K562 (cell line): ENCODE results near the gene GRB10. TPM values are rescaled to one million over a fixed set of nuclear protein-coding genes. Genes with fewer than 3 reads are reported as not detected.

ENCODE experiments used
- ATAC-seq: fragments of 200-7000 bp; cut with Tn5 transposase; 3 replicates; pipeline ENCODE4 v1.9.1; 2020; ENCODE audit warnings: moderate library complexity
- BruUV-seq: library from RNA; stranded (reverse); fragments of 400-500 nt; replicated peaks from 2 replicates; lab custom pipeline; 2021; lab: Mats Ljungman, UMichigan
- CTCF ChIA-PET: fragments of 300-600 bp; formaldehyde crosslinking; extraction: SDS; loops from one replicate; lab custom pipeline; 2021; ENCODE audit warnings: low intra/inter-chr PET ratio; lab: Yijun Ruan, JAX
- POLR2A ChIA-PET: fragments of 300-600, 350-650 bp; sonication (Branson Sonifier 250); formaldehyde crosslinking; extraction: SDS; loops from one replicate; lab custom pipeline; 2021; ENCODE audit warnings: antibody characterized with exemption, inconsistent platforms; lab: Yijun Ruan, JAX
- DNase-seq, 4 experiments: peaks; one replicate each; pipeline versions ENCODE4 v3.0.0 to v3.0.0-alpha.2; 2011 to 2018; ENCODE audit warnings: low spot score in 3 of 4, mixed read lengths in 3 of 4; ENCODE audit errors: extremely low read depth in 1 of 4
- FAIRE-seq: peaks from 2 replicates; lab custom pipeline; 2011; peaks lifted over from hg19 to GRCh38; lab: Jason Lieb, UNC
- H2AFZ ChIP-seq: 2 replicates; pipeline ENCODE4 v1.6.0; 2011; ENCODE audit warnings: low read depth, low read length, control low read depth, inconsistent platforms
- H3K27ac ChIP-seq: fragments of 200-600 bp; 3 replicates; pipeline ENCODE4 v1.8.0; 2011; ENCODE audit warnings: low read depth, mild to moderate bottlenecking, control low read depth, inconsistent platforms, low read length, moderate library complexity, mixed read lengths; ENCODE audit errors: extremely low read depth
- H3K27me3 ChIP-seq, 2 experiments: fragments of 300-600 bp in 1 of 2; 2 replicates in 1 of 2; 3 replicates in 1 of 2; pipeline versions ENCODE4 v1.6.0 to v1.8.0; 2011; ENCODE audit warnings: inconsistent platforms in 2 of 2, low read length in 2 of 2, mild to moderate bottlenecking in 1 of 2, mixed read lengths in 1 of 2, moderate library complexity in 1 of 2; ENCODE audit not compliant: control insufficient read depth in 2 of 2, insufficient read depth in 2 of 2
- H3K36me3 ChIP-seq: fragments of 300-600 bp; 3 replicates; pipeline ENCODE4 v1.8.0; 2011; ENCODE audit warnings: mild to moderate bottlenecking, low read length, inconsistent platforms; ENCODE audit not compliant: control insufficient read depth, insufficient read depth
- H3K4me1 ChIP-seq, 2 experiments: fragments of 200-600 bp in 1 of 2; replicated peaks in 1 of 2; 2 replicates in 1 of 2; 3 replicates in 1 of 2; pipeline versions ENCODE4 v1.5.1 to v1.8.0; 2011; ENCODE audit warnings: inconsistent platforms in 2 of 2, low read length in 2 of 2, mild to moderate bottlenecking in 1 of 2, mixed read lengths in 1 of 2, moderate library complexity in 1 of 2; ENCODE audit not compliant: control insufficient read depth in 2 of 2, insufficient read depth in 2 of 2
- H3K4me2 ChIP-seq: 2 replicates; pipeline ENCODE4 v1.6.1; 2011; ENCODE audit warnings: low read length, control low read depth, inconsistent platforms, mixed read lengths; ENCODE audit not compliant: insufficient read depth
- H3K4me3 ChIP-seq: fragments of 200-600 bp; sonication (generic), shearing (Covaris generic); 2 replicates; pipeline ENCODE4 v1.5.1; 2016; ENCODE audit warnings: control low read depth, inconsistent platforms
- H3K79me2 ChIP-seq: fragments of 200-600 bp; 3 replicates; pipeline ENCODE4 v1.8.0; 2011; ENCODE audit warnings: low read length, inconsistent platforms; ENCODE audit not compliant: control insufficient read depth, insufficient read depth
- H3K9ac ChIP-seq, 2 experiments: 2 replicates each; pipeline versions ENCODE4 v1.6.0 to v1.6.1; 2011; ENCODE audit warnings: low read depth in 2 of 2, low read length in 2 of 2, control low read depth in 1 of 2, inconsistent platforms in 1 of 2, mild to moderate bottlenecking in 1 of 2, mixed read lengths in 1 of 2; ENCODE audit not compliant: insufficient read depth in 1 of 2
- H3K9me1 ChIP-seq: one replicate; pipeline ENCODE4 v1.6.0; 2011; ENCODE audit warnings: inconsistent platforms, mild to moderate bottlenecking, low read length, moderate library complexity; ENCODE audit not compliant: control insufficient read depth, insufficient read depth
- H3K9me3 ChIP-seq: replicated peaks from 2 replicates; pipeline ENCODE4 v1.5.1; 2011; ENCODE audit warnings: low read depth, low read length, inconsistent platforms; ENCODE audit not compliant: control insufficient read depth, insufficient read depth
- H4K20me1 ChIP-seq: replicated peaks from 2 replicates; pipeline ENCODE4 v1.6.1; 2011; ENCODE audit warnings: low read length, inconsistent platforms, mixed read lengths; ENCODE audit not compliant: control insufficient read depth, insufficient read depth
- NFE2L1 ChIP-seq: fragments of 450-650 bp; IDR thresholded peaks from 2 replicates; pipeline ENCODE4 v1.6.1; 2016; ENCODE audit warnings: missing genetic modification characterization, low read depth, mild to moderate bottlenecking, missing compliant biosample characterization, moderate library complexity, borderline replicate concordance
- SNAPC5 ChIP-seq: fragments of 250-450 bp; sonication (Bioruptor Pico); IDR thresholded peaks from 2 replicates; pipeline ENCODE4 v1.8.0; 2021; ENCODE audit warnings: moderate library complexity, mild to moderate bottlenecking, inconsistent platforms
- SPI1 ChIP-seq: IDR thresholded peaks from 2 replicates; pipeline ENCODE4 v1.6.1; 2011; ENCODE audit warnings: low read depth, low read length, control low read depth, borderline replicate concordance
- WGBS: fragments of 100-300 bp; shearing (Covaris generic); methylation state at CpG from one replicate; pipeline ENCODE4 v1.1.6; 2016; ENCODE audit warnings: low coverage, mixed read lengths; ENCODE audit not compliant: insufficient coverage; ENCODE audit errors: missing lambda C conversion rate; 5-methylcytosine and 5-hydroxymethylcytosine counted together
- in situ Hi-C: fragments of 300-500 bp; cut with MboI; formaldehyde crosslinking; loops from 4 replicates; pipeline ENCODE4 v1.15.0; 2018; ENCODE audit warnings: inconsistent platforms, mixed read lengths
- intact Hi-C: fragments of 100-400 bp; cut with micrococcal nuclease; formaldehyde crosslinking; loops from 2 replicates; pipeline ENCODE4 v1.14.2; 2022
- polyA plus RNA-seq, 8 experiments: library from polyadenylated mRNA; depleted of rRNA in 4 of 8; stranded (reverse) in 5 of 8; unstranded in 3 of 8; fragments of >200 nt; fragmentation: Nextera tagmentation in 2 of 8; fragmentation: Illumina TruSeq in 1 of 8; extraction: Ambion mirVana in 2 of 8; extraction: Trizol in 1 of 8; gene quantifications; 2 replicates each; pipeline versions ENCODE4 v1.2.1 to v1.2.3, GENCODE V29; 2011 to 2014; ENCODE audit warnings: inconsistent platforms in 1 of 8, missing spikeins in 1 of 8
- total RNA-seq, 7 experiments: library from RNA; depleted of rRNA in 6 of 7; stranded (reverse); fragments of >200 nt in 6 of 7; fragmentation: Illumina TruSeq in 2 of 7; extraction: Trizol in 2 of 7; gene quantifications; 2 replicates each; pipeline versions ENCODE4 v1.2.1 to v1.2.3, GENCODE V29; 2011 to 2021; ENCODE audit warnings: low replicate concordance in 1 of 7

GRB10 gene
- total and polyA plus RNA-seq, 9 of the 15 experiments (the other 6 are each of a cell fraction or from before 2014, with no cell fraction given) = 8.9 to 88.5 (median 40.7) TPM

- H3K4me3 ChIP-seq = no peak overlapping the region
- H4K20me1 ChIP-seq = no peaks in the 10 kb centered on the region; the same call in 1 of the 2 replicates
- H3K9me1 ChIP-seq = no peaks in the 10 kb centered on the region
- intact Hi-C loops = no loop called here
- BruUV-seq = no TSS peak
- in situ Hi-C loops = no loop called here
- no peak for TF ChIP-seq NFE2L1
- 80% methylated on average over 9 of the region's 9 CpGs for WGBS
- H3K9me3 ChIP-seq = no peaks in the 10 kb centered on the region
- H3K27me3 ChIP-seq = no peaks in the 10 kb centered on the region
- H2AFZ ChIP-seq = no peak overlapping the region
- CTCF ChIA-PET = no interaction called here
- H3K27ac ChIP-seq = no peak overlapping the region
- DNase-seq (no peak), FAIRE-seq (no peak), ATAC-seq (no peak)
- POLR2A ChIA-PET = interaction anchor here (1.2 kb wide), 1 partner anchor 9 kb away, joined by 3 read pairs; no protein-coding TSS in a partner anchor
- H3K9ac ChIP-seq = no peak overlapping the region
- H3K4me1 ChIP-seq = no peaks in the 10 kb centered on the region
- H3K4me2 ChIP-seq = no peak overlapping the region
- peaks cover 77% of the 10 kb centered on the region for H3K36me3 ChIP-seq
- no peaks in the 10 kb centered on the region for H3K79me2 ChIP-seq
Observed at GRCh38 chr7:50608196-50608906, 174.3 kb downstream of the GRB10 start.

GRCh38 chr7:50607524-50608125 is 175.1 kb downstream of the GRB10 start:
- H3K27me3 ChIP-seq = no peaks in the 10 kb centered on the region
- intact Hi-C loops = no loop called here
- no peaks in the 10 kb centered on the region for H3K79me2 ChIP-seq
- in situ Hi-C loops = no loop called here
- no peak for ATAC-seq
- H3K4me3 ChIP-seq = no peak overlapping the region
- CTCF ChIA-PET = no interaction called here
- no peak overlapping the region for H3K27ac ChIP-seq
- POLR2A ChIA-PET = interaction anchor here (0.9 to 1.2 kb wide), 2 partner anchors 8 to 10 kb away, joined by 3 read pairs; no protein-coding TSS in a partner anchor
- 80% methylated on average over 6 of the region's 6 CpGs for WGBS
- H3K9me1 ChIP-seq = no peaks in the 10 kb centered on the region
- H4K20me1 ChIP-seq = no peaks in the 10 kb centered on the region; the same call in 1 of the 2 replicates
- no TSS peak for BruUV-seq
- no peaks in the 10 kb centered on the region for H3K4me1 ChIP-seq
- H2AFZ ChIP-seq = no peak overlapping the region
- no peak for DNase-seq
- TF ChIP-seq SPI1 (peak; percentile 44; the same call in 1 of the 2 replicates), SNAPC5 (CRISPR knock-in tag) (no peak)
- TF ChIP-seq, all 486 proteins: peak for 1
- no peak overlapping the region for H3K9ac ChIP-seq
- no peaks in the 10 kb centered on the region for H3K9me3 ChIP-seq
- H3K4me2 ChIP-seq = no peak overlapping the region
- FAIRE-seq = no peak
- H3K36me3 ChIP-seq = peaks cover 78% of the 10 kb centered on the region
